OCI-LY3 (cell line): ENCODE results near the gene PSME1.
"Not testable (repeated sequence)": the region's sequence is repeated elsewhere in the genome, so short reads cannot be mapped to it uniquely, and the experiment has no call there.

ENCODE experiments used
- H2AFZ ChIP-seq: fragments of 200-600, 300-600 bp; shearing (Covaris generic); 2 replicates; pipeline ENCODE4 v1.6.0; 2014; ENCODE audit warnings: antibody characterized with exemption, low read depth, low read length
- H3K27ac ChIP-seq: fragments of 200-600, 300-600 bp; sonication (generic); 2 replicates; pipeline ENCODE4 v1.5.1; 2014; ENCODE audit warnings: mild to moderate bottlenecking, low read length, moderate library complexity, mixed read lengths
- H3K27me3 ChIP-seq: fragments of 200-600, 300-600 bp; sonication (generic); 2 replicates; pipeline ENCODE4 v1.6.1; 2014; ENCODE audit warnings: low read depth, low read length, mixed read lengths
- H3K36me3 ChIP-seq: fragments of 200-600, 300-600 bp; sonication (generic); replicated peaks from 2 replicates; pipeline ENCODE3; 2014; ENCODE audit warnings: low read depth, low read length, mixed read lengths
- H3K4me1 ChIP-seq: fragments of 300-600, 200-600 bp; sonication (generic); 2 replicates; pipeline ENCODE4 v1.6.1; 2014; ENCODE audit warnings: low read length, mixed read lengths
- H3K4me2 ChIP-seq: fragments of 200-600, 300-600 bp; sonication (generic); 2 replicates; pipeline ENCODE4 v1.6.1; 2014; ENCODE audit warnings: low read length, mixed read lengths
- H3K4me3 ChIP-seq: fragments of 300-600, 200-600 bp; sonication (generic); 2 replicates; pipeline ENCODE4 v1.5.1; 2014; ENCODE audit warnings: antibody characterized with exemption, mild to moderate bottlenecking, low read length, moderate library complexity
- H3K79me2 ChIP-seq: fragments of 300-600, 200-600 bp; shearing (Covaris generic); 2 replicates; pipeline ENCODE4 v1.6.1; 2014; ENCODE audit warnings: mild to moderate bottlenecking, low read length, mixed read lengths
- H3K9ac ChIP-seq: fragments of 300-600, 200-600 bp; shearing (Covaris generic); 2 replicates; pipeline ENCODE4 v1.6.0; 2014; ENCODE audit warnings: mild to moderate bottlenecking, low read length, moderate library complexity
- H3K9me3 ChIP-seq: fragments of 200-600, 300-600 bp; shearing (Covaris generic); 2 replicates; pipeline ENCODE4 v1.6.1; 2014; ENCODE audit warnings: low read length, mixed read lengths; ENCODE audit not compliant: insufficient read depth
- H4K20me1 ChIP-seq: fragments of 200-600, 300-600 bp; sonication (generic); 2 replicates; pipeline ENCODE4 v1.6.1; 2016; ENCODE audit warnings: low read length, mixed read lengths; ENCODE audit not compliant: insufficient read depth
- EZH2phosphoT487 ChIP-seq: fragments of 200-600 bp; shearing (Covaris generic); IDR thresholded peaks from 2 replicates; pipeline ENCODE4 v1.6.1; 2018; ENCODE audit warnings: antibody characterized with exemption, mixed run types, low read depth
- TF ChIP-seq, protein P1 (sequence below): fragments of 200-600, 300-600 bp; sonication (generic); IDR thresholded peaks from 2 replicates; pipeline ENCODE4 v1.5.1; 2014; ENCODE audit warnings: antibody characterized with exemption, low read length, low read depth

PSME1 gene

DNA sequence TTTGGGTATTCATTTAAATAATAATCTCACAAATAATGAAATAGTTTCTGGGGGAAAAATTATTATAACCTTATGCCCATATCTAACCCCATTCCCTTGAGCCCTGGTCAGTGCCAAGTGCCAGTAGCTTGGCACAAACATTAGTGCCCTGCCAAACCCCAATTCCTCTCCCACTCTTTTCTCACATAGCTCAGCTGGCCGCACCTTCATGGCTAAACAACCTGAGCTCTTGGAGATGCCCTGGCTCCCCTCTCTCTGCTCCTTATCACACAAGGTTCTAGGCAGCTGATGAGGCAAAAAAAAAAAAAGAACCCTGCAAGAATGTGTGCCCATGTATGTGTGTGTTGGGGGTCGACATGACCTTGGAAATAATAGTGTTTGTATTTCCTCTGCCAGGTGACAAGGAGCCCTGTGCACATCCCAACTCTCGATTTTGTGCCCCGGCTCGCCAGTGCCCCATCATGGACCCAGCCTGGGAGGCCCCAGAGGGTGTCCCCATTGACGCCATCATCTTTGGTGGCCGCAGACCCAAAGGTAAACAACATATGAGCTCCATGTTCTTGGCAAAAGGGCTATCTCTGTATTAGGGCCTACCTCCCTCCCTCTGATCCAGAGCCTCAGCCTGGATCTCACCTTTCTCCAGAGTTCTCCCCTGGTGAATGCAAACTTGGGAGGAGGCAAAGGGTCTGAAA lies 33.5 kb upstream of the PSME1 start:
- Histone ChIP-seq H3K27me3 (no peaks in the 10 kb centered on the region), H3K4me3 (no peak overlapping the region), H3K27ac (no peak overlapping the region), H2AFZ (no peak overlapping the region), H3K9ac (no peak overlapping the region), H3K4me2 (no peak overlapping the region), H4K20me1 (no peaks in the 10 kb centered on the region), H3K4me1 (no peaks in the 10 kb centered on the region), H3K36me3 (peaks cover 55% of the 10 kb centered on the region), H3K9me3 (no peaks in the 10 kb centered on the region), H3K79me2 (no peaks in the 10 kb centered on the region)
- TF ChIP-seq, protein P1, sequence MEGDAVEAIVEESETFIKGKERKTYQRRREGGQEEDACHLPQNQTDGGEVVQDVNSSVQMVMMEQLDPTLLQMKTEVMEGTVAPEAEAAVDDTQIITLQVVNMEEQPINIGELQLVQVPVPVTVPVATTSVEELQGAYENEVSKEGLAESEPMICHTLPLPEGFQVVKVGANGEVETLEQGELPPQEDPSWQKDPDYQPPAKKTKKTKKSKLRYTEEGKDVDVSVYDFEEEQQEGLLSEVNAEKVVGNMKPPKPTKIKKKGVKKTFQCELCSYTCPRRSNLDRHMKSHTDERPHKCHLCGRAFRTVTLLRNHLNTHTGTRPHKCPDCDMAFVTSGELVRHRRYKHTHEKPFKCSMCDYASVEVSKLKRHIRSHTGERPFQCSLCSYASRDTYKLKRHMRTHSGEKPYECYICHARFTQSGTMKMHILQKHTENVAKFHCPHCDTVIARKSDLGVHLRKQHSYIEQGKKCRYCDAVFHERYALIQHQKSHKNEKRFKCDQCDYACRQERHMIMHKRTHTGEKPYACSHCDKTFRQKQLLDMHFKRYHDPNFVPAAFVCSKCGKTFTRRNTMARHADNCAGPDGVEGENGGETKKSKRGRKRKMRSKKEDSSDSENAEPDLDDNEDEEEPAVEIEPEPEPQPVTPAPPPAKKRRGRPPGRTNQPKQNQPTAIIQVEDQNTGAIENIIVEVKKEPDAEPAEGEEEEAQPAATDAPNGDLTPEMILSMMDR = no peak
- no peak for TF ChIP-seq EZH2phosphoT487

DNA sequence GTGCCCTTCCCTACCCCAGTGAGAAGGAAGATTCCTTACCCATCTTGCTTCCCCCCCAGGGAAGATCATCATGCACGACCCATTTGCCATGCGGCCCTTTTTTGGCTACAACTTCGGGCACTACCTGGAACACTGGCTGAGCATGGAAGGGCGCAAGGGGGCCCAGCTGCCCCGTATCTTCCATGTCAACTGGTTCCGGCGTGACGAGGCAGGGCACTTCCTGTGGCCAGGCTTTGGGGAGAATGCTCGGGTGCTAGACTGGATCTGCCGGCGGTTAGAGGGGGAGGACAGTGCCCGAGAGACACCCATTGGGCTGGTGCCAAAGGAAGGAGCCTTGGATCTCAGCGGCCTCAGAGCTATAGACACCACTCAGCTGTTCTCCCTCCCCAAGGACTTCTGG lies 32.5 kb upstream of the PSME1 start:
- Histone ChIP-seq H3K4me2 (no peak overlapping the region), H3K36me3 (peaks cover 48% of the 10 kb centered on the region)
- TF ChIP-seq EZH2phosphoT487 = no peak
- TF ChIP-seq, protein P1 = no peak

GRCh38 chr14:24105609-24106239 lies 30.3 kb upstream of the PSME1 start:
- H4K20me1 ChIP-seq, H3K9ac ChIP-seq, H3K4me3 ChIP-seq, H3K27ac ChIP-seq, H2AFZ ChIP-seq, H3K79me2 ChIP-seq, H3K27me3 ChIP-seq, H3K9me3 ChIP-seq, H3K4me2 ChIP-seq, H3K4me1 ChIP-seq: not testable (repeated sequence)
- peaks cover 30% of the 10 kb centered on the region for H3K36me3 ChIP-seq

More for the DNA sequence above, 32.5 kb upstream of the PSME1 start:
- H4K20me1 ChIP-seq = no peaks in the 10 kb centered on the region
- H2AFZ ChIP-seq = no peak overlapping the region
- H3K27me3 ChIP-seq = no peaks in the 10 kb centered on the region
- H3K4me1 ChIP-seq = no peaks in the 10 kb centered on the region; the same call in 1 of the 2 replicates
- H3K9me3 ChIP-seq = no peaks in the 10 kb centered on the region
- no peak overlapping the region for H3K4me3 ChIP-seq
- no peaks in the 10 kb centered on the region for H3K79me2 ChIP-seq
- no peak overlapping the region for H3K9ac ChIP-seq
- H3K27ac ChIP-seq = no peak overlapping the region

DNA sequence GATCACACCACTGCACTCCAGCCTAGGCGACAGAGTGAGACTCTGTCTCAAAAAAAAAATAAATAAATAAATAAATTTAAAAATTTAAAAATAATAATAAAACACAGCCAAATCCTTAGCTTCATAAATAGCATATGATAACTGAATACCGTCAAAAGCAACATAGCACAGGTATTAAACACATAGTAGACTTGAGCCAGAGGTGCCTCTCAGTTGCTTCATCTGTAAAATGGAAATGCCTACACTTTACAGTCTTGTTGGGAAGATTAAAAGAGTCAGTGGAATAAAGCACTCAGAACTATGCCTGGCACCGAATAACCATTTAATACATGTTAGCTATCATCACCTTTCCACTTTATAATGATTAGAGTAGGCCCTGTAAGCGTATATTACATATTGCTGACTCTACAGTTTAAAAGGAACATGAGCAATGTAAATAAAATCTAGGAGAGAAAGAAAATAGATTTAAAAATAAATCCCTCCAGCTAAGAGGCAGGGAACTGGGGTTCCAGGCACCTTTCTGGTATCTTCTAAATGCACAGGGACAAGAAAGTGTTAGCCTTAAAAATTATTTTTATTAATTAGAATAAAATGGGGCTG lies 29.2 kb upstream of the PSME1 start:
- no peaks in the 10 kb centered on the region for H3K27me3 ChIP-seq
- no peak overlapping the region for H3K27ac ChIP-seq
- H3K9ac ChIP-seq = no peak overlapping the region
- H3K79me2 ChIP-seq = no peaks in the 10 kb centered on the region
- H3K4me2 ChIP-seq = no peak overlapping the region
- peaks cover 24% of the 10 kb centered on the region for H3K36me3 ChIP-seq
- H3K4me3 ChIP-seq = no peak overlapping the region
- TF ChIP-seq EZH2phosphoT487 = no peak
- TF ChIP-seq, protein P1 = no peak
- no peaks in the 10 kb centered on the region for H3K9me3 ChIP-seq
- H2AFZ ChIP-seq = no peak overlapping the region
- H4K20me1 ChIP-seq = no peaks in the 10 kb centered on the region
- H3K4me1 ChIP-seq = peaks cover 7% of the 10 kb centered on the region
